Right lung (tissue), 10 donors: ENCODE measurements around the gene BBLN. TPM values are rescaled to one million over a fixed set of nuclear protein-coding genes. Genes with fewer than 3 reads are reported as not detected.
"Not testable (repeated sequence)": the region's sequence is repeated elsewhere in the genome, so short reads cannot be mapped to it uniquely, and the experiment has no call there.

Experiments used
- DNase-seq, 2 donors: peaks; one replicate each; pipeline ENCODE4 v3.0.0-alpha.2; 2013
- long read RNA-seq, 8 donors: transcript quantifications; one replicate each; lab custom pipeline, GENCODE V29; 2026
- polyA plus RNA-seq, 5 donors: library from polyadenylated mRNA; unstranded; fragments of 120-200 nt; gene quantifications; one replicate each; pipeline versions ENCODE4 v1.2.1 to v1.2.3, GENCODE V29; 2013; ENCODE audit warnings: inconsistent platforms in 1 of 5, low replicate concordance in 1 of 5; ENCODE audit not compliant: insufficient read length in 5 of 5, insufficient read depth in 1 of 5

BBLN gene
- polyA plus RNA-seq, result 10 to 100 TPM; 22.0 to 60.2 (median 33.4) TPM
- long read RNA-seq, donor 1, transcript C9orf16-201 (2 exons, 713 nt), result major isoform, 63 of 63 reads
- long read RNA-seq, donor 1, partial matches to known transcripts, result 0 of 63 reads
- long read RNA-seq, donor 1, other reads (novel, unspliced or antisense), result 0 of 63 reads
- long read RNA-seq, donor 2, transcript C9orf16-201 (2 exons, 713 nt), result major isoform, 31 of 39 reads
- long read RNA-seq, donor 2, partial matches to known transcripts, result 7 of 39 reads
- long read RNA-seq, donor 2, other reads (novel, unspliced or antisense), result 0 of 39 reads
- long read RNA-seq, donor 3, transcript C9orf16-201 (2 exons, 713 nt), result major isoform, 32 of 32 reads
- long read RNA-seq, donor 3, partial matches to known transcripts, result 0 of 32 reads
- long read RNA-seq, donor 3, other reads (novel, unspliced or antisense), result 0 of 32 reads
- long read RNA-seq, donor 4, transcript C9orf16-201 (2 exons, 713 nt), result major isoform, 37 of 37 reads
- long read RNA-seq, donor 4, partial matches to known transcripts, result 0 of 37 reads
- long read RNA-seq, donor 4, other reads (novel, unspliced or antisense), result 0 of 37 reads
- long read RNA-seq, donor 5, transcript C9orf16-201 (2 exons, 713 nt), result major isoform, 48 of 54 reads
- long read RNA-seq, donor 5, partial matches to known transcripts, result 6 of 54 reads
- long read RNA-seq, donor 5, other reads (novel, unspliced or antisense), result 0 of 54 reads
- long read RNA-seq, donor 6, transcript C9orf16-201 (2 exons, 713 nt), result major isoform, 44 of 44 reads
- long read RNA-seq, donor 6, partial matches to known transcripts, result 0 of 44 reads
- long read RNA-seq, donor 6, other reads (novel, unspliced or antisense), result 0 of 44 reads
- long read RNA-seq, donor 7, transcript C9orf16-201 (2 exons, 713 nt), result major isoform, 25 of 162 reads
- long read RNA-seq, donor 7, partial matches to known transcripts, result 115 of 162 reads
- long read RNA-seq, donor 7, other reads (novel, unspliced or antisense), result 22 of 162 reads
- long read RNA-seq, donor 8, transcript C9orf16-201 (2 exons, 713 nt), result major isoform, 22 of 22 reads
- long read RNA-seq, donor 8, partial matches to known transcripts, result 0 of 22 reads
- long read RNA-seq, donor 8, other reads (novel, unspliced or antisense), result 0 of 22 reads

- DNase-seq, result peak; percentile 93
These were observed at the start of gene BBLN for GRCh38 chr9:128159784-128160602. Gene BBLN (plus strand): TSS chr9:128160265. CDS start chr9:128160408, 143 bp downstream.

- DNase-seq, result not testable (repeated sequence)
These were observed 48.3 kb upstream of the BBLN start for GRCh38 chr9:128111726-128112125.

- no peak for DNase-seq
These were observed 46.3 kb upstream of the BBLN start for GRCh38 chr9:128113526-128114325.

GRCh38 chr9:128114326-128115186 is 45.5 kb upstream of the BBLN start:
- no peak for DNase-seq

GRCh38 chr9:128115187-128116103 is 44.6 kb upstream of the BBLN start:
- DNase-seq, result no peak

- no peak for DNase-seq
These were observed 43.7 kb upstream of the BBLN start for GRCh38 chr9:128116104-128117083.

- DNase-seq, result peak; percentile 77 to 89
These were observed 42.2 kb upstream of the BBLN start for GRCh38 chr9:128117613-128118471.

GRCh38 chr9:128118472-128118857 is 41.6 kb upstream of the BBLN start:
- no peak for DNase-seq

GRCh38 chr9:128118971-128119665 is 40.9 kb upstream of the BBLN start:
- DNase-seq, result no peak

- no peak for DNase-seq
These were observed 39.9 kb upstream of the BBLN start for GRCh38 chr9:128120061-128120740.

- no peak for DNase-seq
These were observed 39.2 kb upstream of the BBLN start for GRCh38 chr9:128120741-128121465.

- no peak for DNase-seq
These were observed 38.6 kb upstream of the BBLN start for GRCh38 chr9:128121466-128121810.

- DNase-seq, result no peak
These were observed 37.9 kb upstream of the BBLN start for GRCh38 chr9:128121924-128122808.
